Measurements from ENCODE around the gene PROX2. TPM values are rescaled to one million over a fixed set of nuclear protein-coding genes. Genes with fewer than 3 reads are reported as not detected.
A peak's percentile ranks its signal among the peaks of the same experiment; 100 is the strongest.

The PROX2 gene, protein sequence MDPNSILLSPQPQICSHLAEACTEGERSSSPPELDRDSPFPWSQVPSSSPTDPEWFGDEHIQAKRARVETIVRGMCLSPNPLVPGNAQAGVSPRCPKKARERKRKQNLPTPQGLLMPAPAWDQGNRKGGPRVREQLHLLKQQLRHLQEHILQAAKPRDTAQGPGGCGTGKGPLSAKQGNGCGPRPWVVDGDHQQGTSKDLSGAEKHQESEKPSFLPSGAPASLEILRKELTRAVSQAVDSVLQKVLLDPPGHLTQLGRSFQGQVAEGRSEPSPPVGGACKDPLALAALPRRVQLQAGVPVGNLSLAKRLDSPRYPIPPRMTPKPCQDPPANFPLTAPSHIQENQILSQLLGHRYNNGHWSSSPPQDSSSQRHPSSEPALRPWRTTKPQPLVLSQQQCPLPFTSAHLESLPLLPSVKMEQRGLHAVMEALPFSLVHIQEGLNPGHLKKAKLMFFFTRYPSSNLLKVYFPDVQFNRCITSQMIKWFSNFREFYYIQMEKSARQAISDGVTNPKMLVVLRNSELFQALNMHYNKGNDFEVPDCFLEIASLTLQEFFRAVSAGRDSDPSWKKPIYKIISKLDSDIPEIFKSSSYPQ
- total RNA-seq: not detected
- polyA plus RNA-seq: under 1 TPM in 1 of 4 donors, not detected in 3; 0.21 TPM

GRCh38 chr14:74875941-74876913, at the start of gene PROX2:
PROX2 (minus strand) TSS chr14:74876145; CDS start chr14:74863834, 12,311 bp downstream.
- DNase-seq: peak in 2 of 3 donors; percentile 5 to 16

GRCh38 chr14:74924061-74924460, 48.1 kb upstream of the PROX2 start:
- ATAC-seq (ENCODE audit: low read depth in 2 of 2) (no peak), DNase-seq (no peak)
- Histone ChIP-seq H3K27me3 (ENCODE audit: control insufficient read depth, insufficient read depth, low read length) (peaks cover 12% of the 10 kb centered on the region), H3K36me3 (ENCODE audit: control insufficient read depth, insufficient read depth, low read length) (no peaks in the 10 kb centered on the region), H3K27ac (ENCODE audit: insufficient read depth, low read length, poor library complexity, severe bottlenecking) (no peak overlapping the region), H3K4me3 (ENCODE audit: low read depth, low read length) (no peak overlapping the region), H3K4me1 (ENCODE audit: control insufficient read depth, insufficient read depth, low read length, poor library complexity, severe bottlenecking) (peaks cover 5% of the 10 kb centered on the region), H3K9me3 (ENCODE audit: control insufficient read depth in 2 of 2, low read length in 2 of 2) (no peaks in the 10 kb centered on the region)
- H3K36me3 Mint-ChIP-seq: no peaks in the 10 kb centered on the region
- H3K4me1 Mint-ChIP-seq: peaks cover 0 to 10% (median 3%) of the 10 kb centered on the region in 4 donors
- peak overlapping the region in 1 of 4 donors; percentile 57 for H3K4me3 Mint-ChIP-seq
- H3K27me3 Mint-ChIP-seq: peaks cover 4% of the 10 kb centered on the region
- peaks cover 0 to 3% (median 0%) of the 10 kb centered on the region in 7 donors for H3K9me3 Mint-ChIP-seq
- peak overlapping the region in 2 of 3 donors; percentile 5 to 49 for H3K27ac Mint-ChIP-seq

More at GRCh38 chr14:74875941-74876913, at the start of gene PROX2:
- H3K27ac Mint-ChIP-seq: peak within 1 kb of the TSS; percentile 66 to 91 (median 77)
- no peaks in the 10 kb centered on the region for H3K9me3 ChIP-seq (ENCODE audit: control insufficient read depth in 2 of 2, low read length in 2 of 2)
- H3K27ac ChIP-seq (ENCODE audit: insufficient read depth, low read length, poor library complexity, severe bottlenecking): no peak within 1 kb of the TSS
- peak within 1 kb of the TSS in 3 of 4 donors; percentile 3 to 65 (median 30) for H3K4me3 Mint-ChIP-seq
- H3K36me3 Mint-ChIP-seq: no peaks in the 10 kb centered on the region
- ATAC-seq (ENCODE audit: low read depth in 2 of 2): peak; percentile 28 to 56
- H3K4me3 ChIP-seq (ENCODE audit: low read depth, low read length): peak within 1 kb of the TSS; percentile 19
- no peaks in the 10 kb centered on the region for H3K27me3 ChIP-seq (ENCODE audit: control insufficient read depth, insufficient read depth, low read length)
- peaks cover 4% of the 10 kb centered on the region for H3K27me3 Mint-ChIP-seq
- peaks cover 9% of the 10 kb centered on the region for H3K4me1 ChIP-seq (ENCODE audit: control insufficient read depth, insufficient read depth, low read length, poor library complexity, severe bottlenecking)
- peaks cover 0 to 32% (median 21%) of the 10 kb centered on the region in 4 donors for H3K4me1 Mint-ChIP-seq
- no peaks in the 10 kb centered on the region for H3K36me3 ChIP-seq (ENCODE audit: control insufficient read depth, insufficient read depth, low read length)
- H3K9me3 Mint-ChIP-seq: no peaks in the 10 kb centered on the region

DNA sequence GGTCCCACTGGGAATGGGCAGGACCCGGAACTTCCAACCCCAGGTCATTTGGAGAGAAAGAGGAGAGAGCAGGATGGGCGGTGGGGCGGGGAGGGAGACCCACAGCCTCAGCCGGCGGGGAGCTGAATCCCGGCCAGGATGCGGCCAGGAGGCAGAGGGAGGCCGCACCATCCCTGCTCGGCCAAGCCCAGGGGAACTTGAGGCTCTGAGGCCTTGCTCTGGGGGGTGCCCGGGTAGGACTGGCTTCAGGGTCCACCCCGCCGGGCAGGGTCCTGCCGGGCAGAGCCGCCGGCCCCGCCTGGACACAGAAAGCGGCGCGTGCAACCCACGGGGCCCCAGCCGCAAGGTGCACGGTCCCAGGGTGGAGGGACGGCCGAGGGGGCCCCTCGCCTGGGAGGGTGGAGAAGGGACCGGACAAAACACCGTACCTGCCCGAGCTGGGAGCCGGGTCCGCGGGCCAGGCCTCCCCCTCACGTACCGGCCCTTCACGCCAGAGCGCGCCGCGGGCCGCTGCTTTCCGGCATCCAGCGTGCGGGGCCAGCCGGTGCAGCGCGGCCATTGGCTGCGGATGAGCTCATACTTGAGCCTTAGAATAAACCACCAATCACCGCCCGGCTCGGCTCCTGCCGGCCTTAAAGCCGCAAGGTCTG, 46.9 kb upstream of the PROX2 start, which contains the start of gene RPS6KL1:
TSS of gene RPS6KL1 (minus strand) at position 509 of the 650 bp plus-strand sequence. CDS start 1,719 bp downstream, outside the sequence.
- H3K9me3 ChIP-seq (ENCODE audit: control insufficient read depth in 2 of 2, low read length in 2 of 2): no peaks in the 10 kb centered on the region
- Mint-ChIP-seq H3K36me3 (no peaks in the 10 kb centered on the region), H3K4me3 (peak within 1 kb of the TSS in 3 of 4 donors; percentile 59 to 63 (median 61)), H3K27ac (peak within 1 kb of the TSS in 2 of 3 donors; percentile 49 to 65), H3K4me1 (peaks cover 0 to 10% (median 3%) of the 10 kb centered on the region in 4 donors), H3K9me3 (peaks cover 0 to 3% (median 0%) of the 10 kb centered on the region in 7 donors), H3K27me3 (peaks cover 4% of the 10 kb centered on the region)
- peaks cover 5% of the 10 kb centered on the region for H3K4me1 ChIP-seq (ENCODE audit: control insufficient read depth, insufficient read depth, low read length, poor library complexity, severe bottlenecking)
- no peaks in the 10 kb centered on the region for H3K36me3 ChIP-seq (ENCODE audit: control insufficient read depth, insufficient read depth, low read length)
- peak within 1 kb of the TSS; percentile 24 for H3K4me3 ChIP-seq (ENCODE audit: low read depth, low read length)
- peaks cover 9% of the 10 kb centered on the region for H3K27me3 ChIP-seq (ENCODE audit: control insufficient read depth, insufficient read depth, low read length)
- ATAC-seq (ENCODE audit: low read depth in 2 of 2) (peak; percentile 87 to 91), DNase-seq (peak; percentile 34 to 82 (median 61))
- no peak within 1 kb of the TSS for H3K27ac ChIP-seq (ENCODE audit: insufficient read depth, low read length, poor library complexity, severe bottlenecking)

DNA sequence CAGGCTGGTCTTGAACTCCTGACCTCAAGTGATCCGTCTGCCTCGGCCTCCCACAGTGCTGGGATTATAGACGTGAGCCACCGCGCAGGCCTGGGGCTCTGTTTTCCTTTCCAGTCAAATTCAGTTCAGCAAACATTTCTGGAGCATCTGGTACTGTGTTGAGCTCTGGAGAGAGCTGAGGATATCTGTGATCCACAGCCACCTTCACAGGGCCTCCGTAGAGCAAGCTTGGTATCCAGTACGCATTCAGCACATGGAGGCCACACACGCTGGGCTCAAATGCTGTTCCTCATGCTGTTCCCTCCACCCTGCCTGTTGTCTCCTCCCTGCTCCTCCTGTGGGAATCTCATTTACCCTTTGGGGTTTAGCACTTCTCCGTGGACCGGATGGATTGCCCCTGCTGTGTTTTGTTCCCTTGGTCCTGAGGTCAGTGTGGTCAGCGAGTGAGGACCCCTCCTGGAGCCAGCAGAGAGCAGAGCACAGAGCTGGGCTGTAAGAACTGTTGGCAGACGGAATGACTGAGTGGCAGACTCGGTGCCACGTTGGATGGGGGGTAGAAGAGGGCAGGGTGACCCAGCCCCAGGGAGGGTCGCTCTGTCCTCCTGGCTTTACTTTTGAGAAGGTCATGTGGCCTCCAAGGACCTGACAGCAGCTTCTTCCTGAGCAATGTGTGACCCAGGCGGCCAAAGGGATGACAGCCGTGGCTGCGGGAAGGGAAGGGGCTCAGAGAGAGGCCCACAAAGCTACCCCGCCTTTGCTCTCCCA, 46.2 kb upstream of the PROX2 start:
- Mint-ChIP-seq H3K9me3 (peaks cover 0 to 3% (median 0%) of the 10 kb centered on the region in 7 donors), H3K4me3 (peak overlapping the region in 3 of 4 donors; percentile 59 to 63 (median 61)), H3K27ac (peak overlapping the region in 2 of 3 donors; percentile 32 to 65), H3K4me1 (peaks cover 0 to 10% (median 3%) of the 10 kb centered on the region in 4 donors), H3K36me3 (no peaks in the 10 kb centered on the region), H3K27me3 (peaks cover 4% of the 10 kb centered on the region)
- H3K27me3 ChIP-seq (ENCODE audit: control insufficient read depth, insufficient read depth, low read length): peaks cover 6% of the 10 kb centered on the region
- no peaks in the 10 kb centered on the region for H3K36me3 ChIP-seq (ENCODE audit: control insufficient read depth, insufficient read depth, low read length)
- no peak for DNase-seq
- H3K9me3 ChIP-seq (ENCODE audit: control insufficient read depth in 2 of 2, low read length in 2 of 2): no peaks in the 10 kb centered on the region
- no peak overlapping the region for H3K4me3 ChIP-seq (ENCODE audit: low read depth, low read length)
- peaks cover 5% of the 10 kb centered on the region for H3K4me1 ChIP-seq (ENCODE audit: control insufficient read depth, insufficient read depth, low read length, poor library complexity, severe bottlenecking)
- ATAC-seq (ENCODE audit: low read depth in 2 of 2): no peak
- H3K27ac ChIP-seq (ENCODE audit: insufficient read depth, low read length, poor library complexity, severe bottlenecking): no peak overlapping the region

DNA sequence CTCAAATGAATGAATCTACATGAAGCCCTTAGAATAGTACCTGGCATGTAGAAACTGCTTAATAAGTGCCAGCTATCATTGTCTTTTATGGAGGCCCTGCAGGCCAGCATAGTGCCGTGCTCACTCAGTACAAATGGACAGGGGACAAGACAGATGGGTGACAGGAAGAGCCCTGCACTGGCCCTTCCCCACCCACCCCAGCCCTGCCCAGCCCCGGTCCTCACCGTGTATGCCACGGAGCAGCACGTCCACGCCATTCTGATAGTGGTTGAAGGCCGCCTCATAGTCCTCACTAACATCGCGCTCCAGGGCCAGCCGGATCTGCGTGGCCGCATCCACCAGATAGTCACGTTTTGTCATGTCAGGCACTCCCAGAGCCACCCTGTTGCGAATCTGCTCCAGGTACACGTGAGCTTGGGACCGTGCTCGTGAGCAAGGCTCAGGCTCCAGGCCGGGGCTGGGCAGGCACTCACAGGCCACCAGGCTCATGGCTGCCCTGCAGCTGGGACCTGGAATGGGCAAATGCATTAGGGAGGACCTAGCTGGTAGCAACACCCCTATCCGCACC, 45.2 kb upstream of the PROX2 start:
- no peak for DNase-seq
- H3K36me3 Mint-ChIP-seq: no peaks in the 10 kb centered on the region
- H3K4me1 Mint-ChIP-seq: peaks cover 0 to 10% (median 3%) of the 10 kb centered on the region in 4 donors
- Histone ChIP-seq H3K4me1 (ENCODE audit: control insufficient read depth, insufficient read depth, low read length, poor library complexity, severe bottlenecking) (peaks cover 5% of the 10 kb centered on the region), H3K27me3 (ENCODE audit: control insufficient read depth, insufficient read depth, low read length) (peaks cover 3% of the 10 kb centered on the region), H3K36me3 (ENCODE audit: control insufficient read depth, insufficient read depth, low read length) (no peaks in the 10 kb centered on the region), H3K27ac (ENCODE audit: insufficient read depth, low read length, poor library complexity, severe bottlenecking) (no peak overlapping the region), H3K4me3 (ENCODE audit: low read depth, low read length) (no peak overlapping the region), H3K9me3 (ENCODE audit: control insufficient read depth in 2 of 2, low read length in 2 of 2) (no peaks in the 10 kb centered on the region)
- H3K27ac Mint-ChIP-seq: peak overlapping the region in 1 of 3 donors; percentile 52
- H3K4me3 Mint-ChIP-seq: no peak overlapping the region
- no peak for ATAC-seq (ENCODE audit: low read depth in 2 of 2)
- H3K9me3 Mint-ChIP-seq: peaks cover 0 to 2% (median 0%) of the 10 kb centered on the region in 7 donors
- H3K27me3 Mint-ChIP-seq: peaks cover 4% of the 10 kb centered on the region

GRCh38 chr14:74920281-74920680, 44.3 kb upstream of the PROX2 start:
- peaks cover 4% of the 10 kb centered on the region for H3K27me3 Mint-ChIP-seq
- no peak for ATAC-seq (ENCODE audit: low read depth in 2 of 2)
- peaks cover 3% of the 10 kb centered on the region for H3K27me3 ChIP-seq (ENCODE audit: control insufficient read depth, insufficient read depth, low read length)
- H3K9me3 ChIP-seq (ENCODE audit: control insufficient read depth in 2 of 2, low read length in 2 of 2): no peaks in the 10 kb centered on the region
- H3K9me3 Mint-ChIP-seq: peaks cover 0 to 2% (median 0%) of the 10 kb centered on the region in 7 donors
- peaks cover 0 to 10% (median 3%) of the 10 kb centered on the region in 4 donors for H3K4me1 Mint-ChIP-seq
- no peak overlapping the region for H3K27ac ChIP-seq (ENCODE audit: insufficient read depth, low read length, poor library complexity, severe bottlenecking)
- H3K4me1 ChIP-seq (ENCODE audit: control insufficient read depth, insufficient read depth, low read length, poor library complexity, severe bottlenecking): peaks cover 5% of the 10 kb centered on the region
- peak overlapping the region in 1 of 3 donors; percentile 52 for H3K27ac Mint-ChIP-seq
- DNase-seq: no peak
- H3K4me3 ChIP-seq (ENCODE audit: low read depth, low read length): no peak overlapping the region
- H3K4me3 Mint-ChIP-seq: no peak overlapping the region
- no peaks in the 10 kb centered on the region for H3K36me3 ChIP-seq (ENCODE audit: control insufficient read depth, insufficient read depth, low read length)
- H3K36me3 Mint-ChIP-seq: no peaks in the 10 kb centered on the region
